T-helper 2 cell treated with Interferon-gamma antibody and Interleukin-4, amounts not matched to agents 5 μg/mL and 100 μg/mL, for 36 hours (primary cell): ENCODE data around the gene MTUS2.

Source experiments
- DNase-seq: peaks from one replicate; pipeline ENCODE4 v3.0.0; 2021; ENCODE audit warnings: low spot score
- H3K27ac Mint-ChIP-seq: one replicate; pipeline ENCODE4 v1.8.0; 2021; ENCODE audit warnings: mild to moderate bottlenecking, mixed read lengths
- H3K27me3 Mint-ChIP-seq: one replicate; pipeline ENCODE4 v1.8.0; 2021; ENCODE audit warnings: low read depth, mixed read lengths
- H3K36me3 Mint-ChIP-seq: one replicate; pipeline ENCODE4 v1.8.0; 2021; ENCODE audit warnings: low read depth, mixed read lengths
- H3K4me1 Mint-ChIP-seq: one replicate; pipeline ENCODE4 v1.8.0; 2021; ENCODE audit warnings: low read depth, mixed read lengths
- H3K4me3 Mint-ChIP-seq: one replicate; pipeline ENCODE4 v1.8.0; 2022; ENCODE audit warnings: mild to moderate bottlenecking, moderate library complexity, mixed read lengths
- H3K9me3 Mint-ChIP-seq: one replicate; pipeline ENCODE4 v1.8.0; 2021; ENCODE audit warnings: mixed read lengths

MTUS2 gene

DNA sequence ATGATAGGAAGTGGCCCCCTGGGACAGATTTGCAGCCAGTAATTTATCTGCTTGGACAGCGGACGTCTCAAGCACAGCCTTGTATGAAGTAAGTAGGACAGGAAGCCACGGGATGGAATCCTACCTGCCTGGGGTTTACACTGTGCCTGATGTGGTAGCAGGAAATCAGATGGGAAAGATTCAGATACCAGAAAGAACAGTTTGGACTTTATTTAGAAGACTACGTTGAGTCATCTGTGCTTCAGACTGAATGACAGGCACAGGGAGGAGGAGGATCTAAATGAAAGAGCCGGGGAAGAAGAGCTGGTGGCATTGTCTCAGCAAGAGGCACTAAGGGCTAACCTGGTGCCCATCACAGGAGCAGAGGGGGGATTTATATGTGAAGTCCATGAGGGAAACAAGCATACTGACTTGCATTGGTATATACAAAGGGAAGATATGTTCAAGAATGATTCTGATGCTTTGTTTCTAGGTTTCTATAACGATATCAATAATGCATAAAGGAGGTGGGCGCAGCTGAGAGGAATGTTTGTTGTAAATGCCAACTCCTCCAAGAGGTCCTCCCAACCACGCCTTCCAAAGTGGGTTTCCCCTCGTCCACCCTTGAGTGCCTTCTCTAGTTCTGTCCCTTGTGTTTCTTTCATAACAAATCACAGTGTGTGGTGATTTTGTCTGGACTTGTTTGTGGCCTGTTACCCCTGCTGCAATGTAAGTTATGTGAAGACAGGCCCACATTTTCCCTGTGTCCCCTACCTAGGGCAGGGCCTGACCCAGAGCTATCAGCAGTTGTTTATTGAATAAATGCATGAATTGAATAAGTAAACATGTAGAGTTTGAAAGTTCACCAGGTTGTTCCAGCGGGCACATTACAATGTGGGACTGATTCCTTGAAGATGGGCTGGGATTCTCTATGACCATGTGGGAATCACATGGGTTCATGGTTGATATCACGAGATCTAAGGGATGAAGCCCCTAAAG, 446.9 kb downstream of the MTUS2 start:
- Mint-ChIP-seq H3K27me3 (no peaks in the 10 kb centered on the region), H3K36me3 (no peaks in the 10 kb centered on the region)

DNA sequence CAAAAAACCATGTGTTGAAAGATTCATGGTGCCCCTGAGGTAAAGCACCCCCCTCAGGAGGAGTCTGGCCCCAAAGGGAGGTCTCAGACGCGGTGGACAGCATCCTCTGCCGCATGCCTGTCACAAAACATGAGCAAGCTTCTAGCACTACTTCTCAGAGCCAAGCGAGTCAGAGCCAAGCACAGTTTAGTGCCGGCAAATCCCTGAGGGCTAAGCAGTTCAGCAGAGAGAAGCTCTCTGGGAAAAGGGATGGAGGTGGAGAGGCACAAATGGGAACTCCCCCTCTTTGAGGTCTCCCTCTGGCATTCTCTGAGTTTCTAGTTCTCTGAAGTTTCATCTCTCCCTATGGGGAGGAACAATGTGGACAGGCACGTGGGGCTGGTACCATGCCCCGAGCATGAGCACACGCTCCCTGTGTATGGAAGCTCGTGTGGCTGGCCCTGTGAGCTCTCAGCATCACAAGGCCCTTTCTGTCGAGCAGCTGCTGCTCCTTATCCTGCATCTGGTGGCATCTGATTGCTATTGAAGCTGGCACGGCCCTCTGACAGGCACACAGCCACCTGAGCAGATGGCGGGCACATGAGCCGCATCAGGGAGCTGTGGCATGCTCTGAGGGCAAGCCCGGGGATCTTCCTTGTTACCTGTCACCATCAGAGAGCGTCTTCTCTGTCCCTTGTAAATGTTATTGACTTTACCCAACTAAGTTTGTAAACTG, 450.3 kb downstream of the MTUS2 start:
- Mint-ChIP-seq H3K36me3 (no peaks in the 10 kb centered on the region), H3K4me1 (no peaks in the 10 kb centered on the region), H3K27me3 (no peaks in the 10 kb centered on the region), H3K9me3 (no peaks in the 10 kb centered on the region), H3K27ac (no peak overlapping the region), H3K4me3 (no peak overlapping the region)
- DNase-seq: no peak

More for the DNA sequence above, 446.9 kb downstream of the MTUS2 start:
- Mint-ChIP-seq H3K9me3 (no peaks in the 10 kb centered on the region), H3K27ac (no peak overlapping the region), H3K4me1 (no peaks in the 10 kb centered on the region), H3K4me3 (no peak overlapping the region)
- no peak for DNase-seq

DNA sequence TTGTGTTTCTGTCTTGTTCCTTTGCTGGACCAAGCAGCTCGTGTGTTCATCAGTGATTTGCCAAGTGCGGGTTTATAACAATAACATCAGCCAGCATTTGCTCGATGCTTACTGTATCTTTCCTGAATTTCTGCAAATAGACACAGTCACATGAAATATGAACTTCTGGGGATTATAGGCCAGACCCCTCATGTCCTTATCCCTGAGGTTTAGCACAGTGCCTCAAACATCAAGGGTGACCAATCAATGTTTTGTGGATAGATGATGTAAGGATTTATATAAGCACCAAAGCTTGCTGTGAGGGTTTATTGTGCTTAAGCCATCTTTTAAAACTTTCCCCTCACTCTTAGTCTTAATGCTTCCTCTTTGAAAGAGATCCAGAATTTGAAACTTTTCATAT, 451.5 kb downstream of the MTUS2 start:
- Mint-ChIP-seq H3K27me3 (no peaks in the 10 kb centered on the region), H3K27ac (no peak overlapping the region), H3K4me3 (no peak overlapping the region), H3K9me3 (no peaks in the 10 kb centered on the region), H3K36me3 (no peaks in the 10 kb centered on the region), H3K4me1 (no peaks in the 10 kb centered on the region)
- no peak for DNase-seq

DNA sequence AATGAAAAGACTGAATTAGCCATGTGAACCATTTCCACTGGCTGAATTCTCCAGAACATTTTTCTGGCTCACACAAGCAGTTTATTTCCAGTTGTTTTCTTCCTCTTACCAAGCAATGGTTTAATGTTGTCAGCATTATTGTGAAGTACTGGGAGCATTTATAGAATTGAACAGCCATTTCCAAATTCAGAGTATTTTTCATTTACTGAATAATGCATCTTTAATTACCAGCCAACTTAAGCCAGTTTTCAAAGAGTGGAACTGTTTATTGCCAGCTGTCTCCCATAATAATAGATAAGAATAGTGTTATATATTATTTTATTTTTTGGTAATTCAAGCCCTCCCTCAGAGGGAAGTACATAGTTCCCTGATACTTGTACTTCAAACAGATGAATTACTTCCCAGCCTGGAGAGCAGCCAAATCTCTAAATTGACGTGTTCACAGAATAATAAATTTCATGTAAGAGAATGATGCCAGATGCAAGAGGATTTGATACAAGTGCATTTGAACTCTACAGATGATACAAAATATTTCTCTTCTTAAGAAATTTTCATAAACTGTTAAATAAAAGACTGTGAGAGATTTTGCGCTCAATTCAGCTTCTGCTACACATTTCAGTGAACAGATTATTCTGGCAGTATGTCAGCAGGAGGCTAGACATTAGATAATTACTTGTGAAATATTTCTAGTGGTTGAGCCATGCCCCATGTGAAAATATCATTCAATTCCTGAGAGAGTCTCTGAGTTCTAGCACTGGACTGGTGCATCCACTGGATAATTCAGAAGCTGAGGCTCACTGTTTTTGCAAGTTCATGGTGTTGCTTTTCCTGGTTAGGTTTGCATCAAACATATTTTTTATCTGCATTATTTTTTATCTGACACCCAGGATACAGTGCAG, 459.5 kb downstream of the MTUS2 start:
- Mint-ChIP-seq H3K27ac (no peak overlapping the region), H3K9me3 (peaks cover 4% of the 10 kb centered on the region), H3K27me3 (no peaks in the 10 kb centered on the region), H3K36me3 (no peaks in the 10 kb centered on the region), H3K4me1 (no peaks in the 10 kb centered on the region), H3K4me3 (no peak overlapping the region)
- no peak for DNase-seq

DNA sequence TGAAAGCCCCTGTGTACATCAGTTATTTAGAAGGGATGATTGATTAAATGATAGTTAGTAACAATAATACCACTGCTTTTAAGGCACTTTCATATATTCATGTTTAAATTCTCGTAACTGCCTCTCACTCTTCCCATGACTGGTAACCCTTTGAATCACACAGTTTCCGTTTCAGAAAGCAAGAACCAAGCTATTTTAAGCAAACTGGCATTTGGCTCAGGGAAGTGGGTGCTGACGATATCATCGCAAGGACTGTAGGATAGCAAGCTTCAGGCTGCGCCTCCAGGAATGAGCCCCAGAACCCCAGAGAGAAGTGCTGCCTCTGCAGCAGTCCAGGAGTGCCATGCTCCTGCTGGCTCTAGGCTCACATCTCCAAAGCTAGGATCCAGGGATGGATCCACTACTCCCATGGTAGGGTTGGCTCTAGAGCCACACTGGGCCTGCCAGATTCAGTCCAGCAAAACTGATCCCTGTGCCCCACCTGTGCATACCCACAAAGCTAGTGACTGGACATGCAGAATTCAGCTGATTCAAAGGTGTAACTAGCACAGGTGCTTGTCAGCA, 461.9 kb downstream of the MTUS2 start:
- H3K4me3 Mint-ChIP-seq: no peak overlapping the region
- H3K27ac Mint-ChIP-seq: no peak overlapping the region
- no peaks in the 10 kb centered on the region for H3K36me3 Mint-ChIP-seq
- peaks cover 2% of the 10 kb centered on the region for H3K9me3 Mint-ChIP-seq
- no peaks in the 10 kb centered on the region for H3K27me3 Mint-ChIP-seq
- no peak for DNase-seq
- H3K4me1 Mint-ChIP-seq: no peaks in the 10 kb centered on the region

DNA sequence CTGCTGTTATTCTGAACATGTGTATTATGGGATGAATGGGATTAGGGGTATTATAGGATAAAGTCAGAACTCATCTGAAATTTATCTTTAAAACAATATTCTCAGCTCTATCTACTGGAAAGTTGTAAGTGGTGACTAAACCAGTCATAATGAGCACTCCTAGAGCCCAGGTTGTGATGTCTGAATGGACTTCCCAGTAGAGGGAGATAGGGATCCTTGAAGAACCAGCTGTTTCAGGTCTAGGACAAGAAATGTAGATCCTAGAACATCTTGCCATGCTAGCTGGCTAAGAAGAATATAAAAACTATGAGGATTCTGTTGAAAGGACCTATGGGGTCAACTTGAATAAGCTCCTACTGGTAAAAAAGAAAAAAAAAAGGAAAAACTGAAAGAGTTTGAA, 464.6 kb downstream of the MTUS2 start:
- DNase-seq: no peak
- Mint-ChIP-seq H3K9me3 (no peaks in the 10 kb centered on the region), H3K27ac (no peak overlapping the region), H3K4me3 (no peak overlapping the region), H3K27me3 (no peaks in the 10 kb centered on the region), H3K4me1 (no peaks in the 10 kb centered on the region), H3K36me3 (no peaks in the 10 kb centered on the region)

DNA sequence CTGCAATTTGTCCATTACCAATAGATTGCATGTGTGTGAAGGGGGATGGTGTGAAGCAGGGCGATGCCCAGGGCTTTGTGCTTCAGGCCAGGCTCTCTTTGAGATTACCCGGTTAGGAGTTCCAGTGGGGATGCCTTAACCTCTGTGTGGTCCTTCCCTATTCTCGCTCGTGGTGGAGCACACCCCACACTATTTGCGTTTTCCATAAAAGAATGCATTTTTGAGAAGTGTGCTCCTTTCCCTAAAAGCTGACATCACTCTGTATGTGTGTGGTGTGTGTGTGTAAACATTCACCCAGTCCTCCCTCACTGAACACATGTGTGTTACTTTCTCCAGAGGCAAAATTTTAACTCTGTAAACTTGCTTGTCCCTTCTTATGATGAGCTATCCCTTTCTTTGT, 467.1 kb downstream of the MTUS2 start:
- no peaks in the 10 kb centered on the region for H3K9me3 Mint-ChIP-seq
- H3K27ac Mint-ChIP-seq: no peak overlapping the region
- H3K4me3 Mint-ChIP-seq: no peak overlapping the region

DNA sequence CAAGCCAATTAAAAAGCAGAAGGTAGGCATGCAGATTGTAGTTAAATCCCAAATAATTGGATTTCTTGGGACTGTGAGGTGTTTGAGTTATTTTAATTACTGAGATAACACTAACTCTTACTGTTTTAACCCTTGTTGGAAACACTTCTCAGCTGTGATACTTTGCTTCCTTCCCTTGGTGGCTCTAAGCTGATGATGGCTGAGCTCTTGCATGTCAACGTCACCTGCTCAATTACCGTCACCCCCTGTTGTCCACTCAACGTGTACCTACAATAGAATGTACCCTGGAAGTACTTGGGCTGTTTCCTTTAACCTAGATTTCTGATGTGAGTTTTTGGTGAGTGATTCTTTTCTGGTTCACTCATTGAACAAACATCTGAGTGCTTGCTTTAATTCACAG, 471.9 kb downstream of the MTUS2 start:
- no peak overlapping the region for H3K27ac Mint-ChIP-seq
- no peak for DNase-seq
- no peaks in the 10 kb centered on the region for H3K9me3 Mint-ChIP-seq
- H3K4me3 Mint-ChIP-seq: no peak overlapping the region
- no peaks in the 10 kb centered on the region for H3K36me3 Mint-ChIP-seq
- no peaks in the 10 kb centered on the region for H3K27me3 Mint-ChIP-seq
- H3K4me1 Mint-ChIP-seq: no peaks in the 10 kb centered on the region

More for the DNA sequence above, 467.1 kb downstream of the MTUS2 start:
- DNase-seq: no peak
- Mint-ChIP-seq H3K27me3 (no peaks in the 10 kb centered on the region), H3K4me1 (no peaks in the 10 kb centered on the region), H3K36me3 (no peaks in the 10 kb centered on the region)

DNA sequence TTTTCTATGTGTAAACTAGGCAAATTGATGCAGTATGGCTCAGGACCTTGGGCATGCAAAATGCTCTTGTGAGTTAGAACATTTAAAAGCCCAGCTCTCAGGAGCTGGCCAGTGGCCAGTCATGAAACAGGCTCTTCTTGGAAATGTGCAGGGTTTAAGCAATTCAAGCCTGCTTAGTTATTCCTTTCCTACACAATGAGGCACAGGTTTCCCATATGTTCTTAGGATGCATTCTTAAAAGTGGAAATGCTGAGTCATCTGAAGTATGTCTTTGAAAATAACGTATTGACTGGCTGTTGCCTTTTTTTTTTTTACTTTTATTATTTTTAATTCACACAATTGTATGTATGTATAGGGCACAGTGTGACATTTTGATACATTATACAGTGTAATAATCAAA, 474.7 kb downstream of the MTUS2 start:
- no peak overlapping the region for H3K27ac Mint-ChIP-seq
- H3K9me3 Mint-ChIP-seq: no peaks in the 10 kb centered on the region
- H3K4me3 Mint-ChIP-seq: no peak overlapping the region
- H3K4me1 Mint-ChIP-seq: no peaks in the 10 kb centered on the region
- H3K36me3 Mint-ChIP-seq: no peaks in the 10 kb centered on the region
- no peak for DNase-seq
- H3K27me3 Mint-ChIP-seq: no peaks in the 10 kb centered on the region

DNA sequence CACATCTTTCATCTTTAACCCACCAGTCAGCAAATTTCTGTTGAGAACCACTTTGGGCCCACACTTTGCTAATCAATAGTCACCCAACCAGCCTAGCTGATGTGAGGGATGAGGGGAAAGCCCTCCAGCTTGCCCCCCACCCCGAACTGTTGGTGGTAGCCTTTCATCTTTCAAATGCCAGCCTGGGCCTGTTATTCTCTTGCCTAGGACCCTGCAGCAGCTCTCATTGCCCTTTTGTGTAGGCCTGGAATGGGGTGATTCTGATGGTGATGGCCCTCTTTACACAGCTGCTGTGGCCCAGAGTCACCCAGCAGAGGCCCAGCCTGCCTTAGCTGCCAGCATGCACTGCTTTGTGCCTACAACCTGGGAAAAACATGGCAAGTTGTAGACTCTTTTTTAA, 480.9 kb downstream of the MTUS2 start:
- no peak overlapping the region for H3K4me3 Mint-ChIP-seq
- DNase-seq: no peak
- no peaks in the 10 kb centered on the region for H3K4me1 Mint-ChIP-seq
- H3K27me3 Mint-ChIP-seq: no peaks in the 10 kb centered on the region
- H3K9me3 Mint-ChIP-seq: peaks cover 30% of the 10 kb centered on the region
- no peaks in the 10 kb centered on the region for H3K36me3 Mint-ChIP-seq
- H3K27ac Mint-ChIP-seq: no peak overlapping the region

DNA sequence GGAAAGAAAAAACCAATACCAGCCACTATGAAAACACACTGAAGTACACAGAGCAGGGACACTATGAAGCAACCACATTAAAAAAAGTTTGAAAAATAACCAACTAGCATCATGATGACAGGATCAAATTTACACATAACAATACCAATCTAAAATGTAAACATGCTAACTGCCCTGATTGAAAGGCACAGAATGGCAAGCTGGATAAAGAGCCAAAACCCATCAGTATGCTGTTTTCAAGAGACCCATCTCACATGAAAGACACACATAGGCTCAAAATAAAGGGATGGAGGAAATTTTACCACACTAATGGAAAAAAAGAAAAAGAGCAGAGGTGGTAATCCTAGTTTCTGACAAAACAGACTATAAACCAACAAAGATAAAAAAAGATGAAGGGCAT, 484.0 kb downstream of the MTUS2 start:
- DNase-seq: no peak
- H3K4me1 Mint-ChIP-seq: no peaks in the 10 kb centered on the region
- no peak overlapping the region for H3K27ac Mint-ChIP-seq
- no peak overlapping the region for H3K4me3 Mint-ChIP-seq
- peaks cover 36% of the 10 kb centered on the region for H3K9me3 Mint-ChIP-seq
- no peaks in the 10 kb centered on the region for H3K36me3 Mint-ChIP-seq
- H3K27me3 Mint-ChIP-seq: no peaks in the 10 kb centered on the region

DNA sequence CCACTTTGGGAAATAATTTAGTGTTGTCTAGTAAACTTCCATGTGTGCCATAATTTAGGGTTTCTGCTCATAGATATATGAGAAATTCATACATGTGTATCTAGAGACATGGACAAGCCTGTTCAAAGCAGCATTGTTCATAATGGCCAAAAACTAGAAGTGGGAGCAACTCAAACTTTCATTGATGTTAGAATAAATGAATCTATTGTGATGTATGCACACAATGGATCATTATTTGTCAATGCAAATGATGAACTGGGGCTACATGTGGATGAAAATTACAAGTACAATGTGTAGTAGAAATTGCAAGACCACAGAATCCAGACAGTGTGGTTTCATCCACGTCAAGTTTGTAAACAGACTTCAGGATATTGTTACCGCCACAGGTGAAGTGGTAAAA, 490.7 kb downstream of the MTUS2 start:
- H3K4me1 Mint-ChIP-seq: no peaks in the 10 kb centered on the region
- no peak for DNase-seq
- no peaks in the 10 kb centered on the region for H3K27me3 Mint-ChIP-seq

DNA sequence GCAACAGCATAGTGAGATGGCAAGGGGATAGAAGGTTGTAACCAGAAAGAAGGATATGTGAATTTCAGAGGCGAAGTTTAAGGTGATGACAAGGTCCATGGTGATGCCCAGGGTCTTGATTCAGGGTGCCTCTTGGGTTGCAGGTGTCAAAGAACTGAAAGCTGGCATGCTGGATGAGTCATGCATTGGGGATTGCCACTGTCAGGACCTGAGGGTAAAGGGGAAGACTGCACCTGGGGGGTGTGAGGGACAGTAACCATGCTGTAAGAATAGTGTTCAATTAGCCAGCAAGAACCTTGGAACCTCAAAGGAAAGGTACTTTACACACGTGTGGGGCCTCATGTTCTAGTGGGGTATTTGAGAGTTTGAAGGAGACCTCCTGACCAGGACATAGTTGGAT, 495.7 kb downstream of the MTUS2 start:
- Mint-ChIP-seq H3K27me3 (no peaks in the 10 kb centered on the region), H3K27ac (no peak overlapping the region), H3K4me1 (no peaks in the 10 kb centered on the region), H3K4me3 (no peak overlapping the region), H3K36me3 (no peaks in the 10 kb centered on the region), H3K9me3 (no peaks in the 10 kb centered on the region)
- DNase-seq: no peak

More for the DNA sequence above, 490.7 kb downstream of the MTUS2 start:
- no peak overlapping the region for H3K4me3 Mint-ChIP-seq
- H3K9me3 Mint-ChIP-seq: peaks cover 7% of the 10 kb centered on the region
- no peaks in the 10 kb centered on the region for H3K36me3 Mint-ChIP-seq
- H3K27ac Mint-ChIP-seq: no peak overlapping the region
